ENCODE results near the gene ABCA7. TPM values are rescaled to one million over a fixed set of nuclear protein-coding genes. Genes with fewer than 3 reads are reported as not detected.
A peak's percentile ranks its signal among the peaks of the same experiment; 100 is the strongest.

ABCA7 gene
- total and polyA plus RNA-seq, 2 of the 13 experiments (the other 11 are each of a cell fraction or from before 2014, with no cell fraction given), result 4.4 to 32.4 TPM

GRCh38 chr19:1026783-1027649 is 12.9 kb upstream of the ABCA7 start (continued):
- TF ChIP-seq ZBTB40 (IDR thresholded peaks at IDR 0.05), result no peak
- TF ChIP-seq ZBTB40 (CRISPR knock-in tag; IDR thresholded peaks at IDR 0.05), result no peak; the same call in 1 of the 2 replicates
- 0 out of 2 replicates have a peak, but pooled peaks have one; percentile 29 for TF ChIP-seq ZNF749 (CRISPR knock-in tag; IDR thresholded peaks at IDR 0.05; ENCODE audit: borderline replicate concordance)
- TF ChIP-seq HNF4G (IDR thresholded peaks at IDR 0.05; ENCODE audit: borderline replicate concordance, low read depth, low read length), result no peak
- TF ChIP-seq HNF4G (CRISPR knock-in tag; IDR thresholded peaks at IDR 0.05; ENCODE audit: borderline replicate concordance, low read depth), result no peak
- no peak for TF ChIP-seq EHMT2 (IDR thresholded peaks at IDR 0.05; ENCODE audit: borderline replicate concordance, low read depth, low read length)
- no peak for TF ChIP-seq DBP (CRISPR knock-in tag; IDR thresholded peaks at IDR 0.05; ENCODE audit: not compliant biosample characterization)
- TF ChIP-seq, protein P1, sequence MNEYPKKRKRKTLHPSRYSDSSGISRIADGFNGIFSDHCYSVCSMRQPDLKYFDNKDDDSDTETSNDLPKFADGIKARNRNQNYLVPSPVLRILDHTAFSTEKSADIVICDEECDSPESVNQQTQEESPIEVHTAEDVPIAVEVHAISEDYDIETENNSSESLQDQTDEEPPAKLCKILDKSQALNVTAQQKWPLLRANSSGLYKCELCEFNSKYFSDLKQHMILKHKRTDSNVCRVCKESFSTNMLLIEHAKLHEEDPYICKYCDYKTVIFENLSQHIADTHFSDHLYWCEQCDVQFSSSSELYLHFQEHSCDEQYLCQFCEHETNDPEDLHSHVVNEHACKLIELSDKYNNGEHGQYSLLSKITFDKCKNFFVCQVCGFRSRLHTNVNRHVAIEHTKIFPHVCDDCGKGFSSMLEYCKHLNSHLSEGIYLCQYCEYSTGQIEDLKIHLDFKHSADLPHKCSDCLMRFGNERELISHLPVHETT (CRISPR knock-in tag; conservative IDR thresholded peaks at IDR 0.05), result no peak
- no peak for TF ChIP-seq ZNF468 (CRISPR knock-in tag; IDR thresholded peaks at IDR 0.05)
- no peak for TF ChIP-seq ZNF780A (CRISPR knock-in tag; IDR thresholded peaks at IDR 0.05)
- no peak for TF ChIP-seq ZNF549 (CRISPR knock-in tag; IDR thresholded peaks at IDR 0.05)
- no peak for TF ChIP-seq ATAD3A (CRISPR knock-in tag; IDR thresholded peaks at IDR 0.05)
- TF ChIP-seq NBN (conservative IDR thresholded peaks at IDR 0.05), result no peak
- TF ChIP-seq ZNF232 (CRISPR knock-in tag; IDR thresholded peaks at IDR 0.05; ENCODE audit: borderline replicate concordance), result no peak
- TF ChIP-seq, protein P2, sequence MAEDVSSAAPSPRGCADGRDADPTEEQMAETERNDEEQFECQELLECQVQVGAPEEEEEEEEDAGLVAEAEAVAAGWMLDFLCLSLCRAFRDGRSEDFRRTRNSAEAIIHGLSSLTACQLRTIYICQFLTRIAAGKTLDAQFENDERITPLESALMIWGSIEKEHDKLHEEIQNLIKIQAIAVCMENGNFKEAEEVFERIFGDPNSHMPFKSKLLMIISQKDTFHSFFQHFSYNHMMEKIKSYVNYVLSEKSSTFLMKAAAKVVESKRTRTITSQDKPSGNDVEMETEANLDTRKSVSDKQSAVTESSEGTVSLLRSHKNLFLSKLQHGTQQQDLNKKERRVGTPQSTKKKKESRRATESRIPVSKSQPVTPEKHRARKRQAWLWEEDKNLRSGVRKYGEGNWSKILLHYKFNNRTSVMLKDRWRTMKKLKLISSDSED (CRISPR knock-in tag; IDR thresholded peaks at IDR 0.05), result no peak
- TF ChIP-seq CREM (IDR thresholded peaks at IDR 0.05), result no peak
- TF ChIP-seq CREM (CRISPR knock-in tag; IDR thresholded peaks at IDR 0.05), result no peak

Data from HepG2 (cell line).